A549 (cell line): Measurements from ENCODE around the gene PDE4D. TPM values are rescaled to one million over a fixed set of nuclear protein-coding genes. Genes with fewer than 3 reads are reported as not detected.
A peak's percentile ranks its signal among the peaks of the same experiment; 100 is the strongest.

ENCODE experiments used
- ATAC-seq, 2 experiments: fragments of 200-7000 bp in 1 of 2; fragments of >200 bp in 1 of 2; cut with Nextera tagmentation in 1 of 2; cut with Tn5 transposase in 1 of 2; 3 replicates each; pipeline versions ENCODE4 v1.8.0 to v1.9.1; 2018 to 2020; ENCODE audit warnings: mild to moderate bottlenecking in 1 of 2, moderate library complexity in 1 of 2
- CTCF ChIA-PET: fragments of 300-600 bp; sonication (Branson Sonifier 250); formaldehyde crosslinking; extraction: SDS; loops from one replicate; lab custom pipeline; 2021; ENCODE audit warnings: antibody characterized with exemption, inconsistent platforms; lab: Yijun Ruan, JAX
- POLR2A ChIA-PET: fragments of 350-600 bp; formaldehyde crosslinking; extraction: SDS; loops from one replicate; lab custom pipeline; 2021; ENCODE audit warnings: antibody characterized with exemption, inconsistent platforms; lab: Yijun Ruan, JAX
- DNase-seq, 2 experiments: peaks; one replicate each; pipeline versions ENCODE4 v3.0.0 to v3.0.0-alpha.2; 2011 to 2016; ENCODE audit warnings: low read depth in 1 of 2, low spot score in 1 of 2
- FAIRE-seq: peaks from 2 replicates; lab custom pipeline; 2011; peaks lifted over from hg19 to GRCh38; lab: Jason Lieb, UNC
- H3K27ac ChIP-seq, 2 experiments: fragments of >200 bp; sonication (Bioruptor Twin); formaldehyde crosslinking; 3 replicates each; pipeline ENCODE4 v1.5.1; 2016 to 2017
- H3K4me1 ChIP-seq: fragments of >200 bp; sonication (Bioruptor Twin); formaldehyde crosslinking; 3 replicates; pipeline ENCODE4 v1.6.1; 2016
- H3K4me2 ChIP-seq: fragments of >200 bp; sonication (Bioruptor Twin); formaldehyde crosslinking; 3 replicates; pipeline ENCODE4 v1.6.1; 2016
- H3K4me3 ChIP-seq: fragments of >200 bp; sonication (Bioruptor Twin); formaldehyde crosslinking; 3 replicates; pipeline ENCODE4 v1.5.1; 2016
- H3K9me3 ChIP-seq: fragments of >200 bp; sonication (Bioruptor Twin); formaldehyde crosslinking; 3 replicates; pipeline ENCODE4 v1.6.1; 2016
- BHLHE40 ChIP-seq: IDR thresholded peaks from 2 replicates; pipeline ENCODE4 v1.6.1; 2012; ENCODE audit warnings: low read depth, low read length, inconsistent platforms
- CBX2 ChIP-seq: fragments of 200-600 bp; sonication (generic); IDR thresholded peaks from 2 replicates; pipeline ENCODE4 v1.6.1; 2016; ENCODE audit warnings: low read depth, mild to moderate bottlenecking, borderline replicate concordance
- CBX8 ChIP-seq: fragments of 200-600 bp; sonication (generic); IDR thresholded peaks from 2 replicates; pipeline ENCODE4 v1.6.1; 2016
- CEBPB ChIP-seq, 2 experiments: fragments of >200 bp in 1 of 2; sonication (Bioruptor Twin) in 1 of 2; formaldehyde crosslinking in 1 of 2; IDR thresholded peaks; 2 replicates each; pipeline ENCODE4 v1.6.1; 2012 to 2016
- EHMT2 ChIP-seq: fragments of 200-600 bp; sonication (generic); IDR thresholded peaks from 2 replicates; pipeline ENCODE4 v1.6.1; 2016; ENCODE audit warnings: antibody characterized with exemption, low read depth, mild to moderate bottlenecking, moderate library complexity
- FOSL2 ChIP-seq, 2 experiments: fragments of 450-650 bp in 1 of 2; fragments of >200 bp in 1 of 2; sonication (Bioruptor Twin) in 1 of 2; formaldehyde crosslinking; IDR thresholded peaks; 2 replicates each; pipeline versions ENCODE4 v1.5.0 to v1.6.1; 2016 to 2020; ENCODE audit warnings: mild to moderate bottlenecking in 1 of 2, moderate library complexity in 1 of 2
- HEYL ChIP-seq: fragments of 250-450 bp; sonication (Bioruptor Pico); IDR thresholded peaks from 2 replicates; pipeline ENCODE4 v1.8.0; 2021; ENCODE audit warnings: mild to moderate bottlenecking, moderate library complexity
- KDM5A ChIP-seq: fragments of 200-600 bp; sonication (generic); IDR thresholded peaks from 2 replicates; pipeline ENCODE4 v1.6.1; 2016; ENCODE audit warnings: antibody characterized with exemption, mild to moderate bottlenecking
- MAFK ChIP-seq: fragments of 450-650 bp; IDR thresholded peaks from 2 replicates; pipeline ENCODE4 v1.6.1; 2014; ENCODE audit not compliant: partially characterized antibody
- NFE2L2 ChIP-seq: fragments of 150-350 bp; conservative IDR thresholded peaks from 2 replicates; pipeline ENCODE4 v1.6.1; 2014; ENCODE audit warnings: low read length
- NPAS2 ChIP-seq: fragments of 250-450 bp; sonication (Bioruptor Pico); IDR thresholded peaks from 2 replicates; pipeline ENCODE4 v1.8.0; 2022; ENCODE audit warnings: mild to moderate bottlenecking, moderate library complexity, borderline replicate concordance
- RAD21 ChIP-seq, 2 experiments: fragments of >200 bp in 1 of 2; sonication (Bioruptor Twin) in 1 of 2; formaldehyde crosslinking in 1 of 2; IDR thresholded peaks in 1 of 2; conservative IDR thresholded peaks in 1 of 2; 2 replicates in 1 of 2; 3 replicates in 1 of 2; pipeline ENCODE4 v1.6.1; 2012 to 2018; ENCODE audit warnings: inconsistent platforms in 1 of 2
- RARB ChIP-seq: fragments of 250-450 bp; sonication (Bioruptor Pico); IDR thresholded peaks from 2 replicates; pipeline ENCODE4 v1.8.0; 2021; ENCODE audit warnings: mild to moderate bottlenecking, moderate library complexity
- SREBF2 ChIP-seq: fragments of 450-650 bp; IDR thresholded peaks from 2 replicates; pipeline ENCODE4 v1.6.1; 2014; ENCODE audit warnings: mild to moderate bottlenecking, moderate library complexity
- TP53 ChIP-seq: fragments of 250-450 bp; sonication (Bioruptor Pico); IDR thresholded peaks from 2 replicates; pipeline ENCODE4 v1.5.0; 2021; ENCODE audit warnings: mild to moderate bottlenecking, moderate library complexity
- ZC3H11A ChIP-seq: fragments of 450-650 bp; IDR thresholded peaks from 2 replicates; pipeline ENCODE4 v1.6.1; 2014; ENCODE audit warnings: antibody characterized with exemption, mild to moderate bottlenecking
- ZNF302 ChIP-seq: fragments of 250-450 bp; sonication (Bioruptor Pico); IDR thresholded peaks from 2 replicates; pipeline ENCODE4 v1.9.0; 2021; ENCODE audit warnings: inconsistent platforms, mild to moderate bottlenecking, moderate library complexity
- WGBS: methylation state at CpG from one replicate; pipeline ENCODE4 v1.1.6; 2017; ENCODE audit errors: missing lambda C conversion rate; 5-methylcytosine and 5-hydroxymethylcytosine counted together
- polyA plus RNA-seq, 4 experiments: library from polyadenylated mRNA; depleted of rRNA in 3 of 4; stranded (reverse); fragments of >200 nt; fragmentation: RNase III in 1 of 4; extraction: RNeasy Plus Mini Kit Qiagen cat#74134 plus additional on column Dnase treatment in 1 of 4; gene quantifications; 2 replicates in 3 of 4; 3 replicates in 1 of 4; pipeline ENCODE4 v1.2.3, GENCODE V29; 2011 to 2017
- TF ChIP-seq, protein P1 (sequence below): fragments of 250-450 bp; sonication (Bioruptor Pico); IDR thresholded peaks from 2 replicates; pipeline ENCODE4 v1.5.0; 2020; ENCODE audit warnings: low read depth, mild to moderate bottlenecking, moderate library complexity
- TF ChIP-seq, protein P2 (sequence below): fragments of >200 bp; sonication (Bioruptor Twin); formaldehyde crosslinking; IDR thresholded peaks from 2 replicates; pipeline ENCODE4 v1.6.1; 2016
- TF ChIP-seq, protein P3 (sequence below): fragments of 450-650 bp; IDR thresholded peaks from 2 replicates; pipeline ENCODE4 v1.6.1; 2014; ENCODE audit warnings: antibody characterized with exemption
- TF ChIP-seq, protein P4 (sequence below): fragments of >200 bp; sonication (Bioruptor Twin); formaldehyde crosslinking; IDR thresholded peaks from 3 replicates; pipeline ENCODE4 v1.5.1; 2016

PDE4D gene
- polyA plus RNA-seq, 2 of the 4 experiments (the other 2 are of a cell fraction), result 74.0 to 213 TPM

DNA sequence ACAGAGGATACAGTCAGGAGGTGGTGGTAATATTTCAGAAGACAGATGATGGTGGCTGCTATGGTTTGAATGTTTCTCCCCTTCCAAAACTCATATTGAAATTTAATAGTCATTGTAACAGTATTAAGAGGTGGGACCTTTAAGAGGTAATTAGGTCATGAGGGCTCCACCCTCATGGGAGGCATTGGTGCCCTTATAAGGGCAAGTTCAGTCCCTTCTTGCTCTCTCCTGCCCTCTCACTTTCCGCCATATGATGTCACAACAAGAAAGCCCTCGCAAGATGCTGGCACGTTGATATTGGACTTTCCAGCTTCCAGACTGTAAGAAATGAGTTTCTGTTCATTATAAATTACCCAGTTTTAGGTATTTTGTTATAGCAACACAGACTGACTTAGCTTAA is 274.9 kb downstream of the PDE4D start:
- Histone ChIP-seq H3K4me2 (no peak overlapping the region), H3K4me1 (peaks cover 38% of the 10 kb centered on the region), H3K27ac (peak overlapping the region in 1 of 2 experiments; percentile 44; a peak in 1 of 6 replicates), H3K9me3 (no peaks in the 10 kb centered on the region), H3K4me3 (no peak overlapping the region)
- DNase-seq (peak in 1 of 2 experiments; percentile 54), FAIRE-seq (no peak), ATAC-seq (no peak; a peak in 1 of 6 replicates)
- POLR2A ChIA-PET, result no interaction called here
- CTCF ChIA-PET, result interaction anchor here (0.6 kb wide), 1 partner anchor 1685 kb away, joined by 3 read pairs; no protein-coding TSS in a partner anchor
- TF ChIP-seq, protein P1, sequence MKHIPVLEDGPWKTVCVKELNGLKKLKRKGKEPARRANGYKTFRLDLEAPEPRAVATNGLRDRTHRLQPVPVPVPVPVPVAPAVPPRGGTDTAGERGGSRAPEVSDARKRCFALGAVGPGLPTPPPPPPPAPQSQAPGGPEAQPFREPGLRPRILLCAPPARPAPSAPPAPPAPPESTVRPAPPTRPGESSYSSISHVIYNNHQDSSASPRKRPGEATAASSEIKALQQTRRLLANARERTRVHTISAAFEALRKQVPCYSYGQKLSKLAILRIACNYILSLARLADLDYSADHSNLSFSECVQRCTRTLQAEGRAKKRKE (CRISPR knock-in tag), result no peak
- no peak for TF ChIP-seq TP53
- no peak for TF ChIP-seq EHMT2
- 93% methylated on average over 3 of the region's 3 CpGs for WGBS

DNA sequence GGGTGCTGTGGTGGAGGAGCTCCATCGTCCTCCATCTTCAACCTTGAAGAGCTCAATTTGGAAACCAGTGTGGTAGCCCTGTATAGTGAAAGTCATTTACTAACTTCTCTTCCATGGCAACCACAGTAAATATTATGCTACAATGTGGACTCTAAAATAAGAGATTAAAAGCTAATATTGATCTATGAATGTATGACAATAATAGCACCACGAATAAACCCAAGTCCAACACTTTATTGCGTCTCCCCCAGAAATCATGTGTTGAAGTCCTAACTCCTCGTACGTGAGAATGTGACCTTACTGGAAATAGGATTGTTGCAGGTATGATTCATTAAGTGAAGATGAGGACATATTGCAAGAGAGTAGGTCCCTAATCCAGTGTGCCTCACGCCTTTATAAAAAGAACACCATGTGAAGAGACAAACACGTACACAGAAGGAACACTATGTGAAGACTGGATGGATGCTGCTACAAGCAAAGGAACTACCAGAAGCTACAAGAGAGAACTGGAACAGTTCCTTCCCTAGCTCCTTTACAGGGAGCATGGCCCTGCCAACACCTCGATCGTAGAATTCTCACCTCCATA is 276.2 kb downstream of the PDE4D start:
- FAIRE-seq (peak; percentile 54), ATAC-seq (no peak), DNase-seq (no peak)
- ChIA-PET POLR2A (no interaction called here), CTCF (interaction anchor here (0.5 to 0.9 kb wide), 2 partner anchors 110 to 409 kb away, joined by 3 read pairs; no protein-coding TSS in a partner anchor)
- Histone ChIP-seq H3K4me1 (peaks cover 24% of the 10 kb centered on the region), H3K4me2 (no peak overlapping the region; the same call in 2 of the 3 replicates), H3K9me3 (no peaks in the 10 kb centered on the region), H3K27ac (peak overlapping the region in 1 of 2 experiments; percentile 44; a peak in 1 of 6 replicates), H3K4me3 (no peak overlapping the region)
- WGBS, result 90% methylated on average over 9 of the region's 9 CpGs
- TF ChIP-seq, protein P2, sequence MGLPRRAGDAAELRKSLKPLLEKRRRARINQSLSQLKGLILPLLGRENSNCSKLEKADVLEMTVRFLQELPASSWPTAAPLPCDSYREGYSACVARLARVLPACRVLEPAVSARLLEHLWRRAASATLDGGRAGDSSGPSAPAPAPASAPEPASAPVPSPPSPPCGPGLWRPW, result no peak
- TF ChIP-seq BHLHE40 (no peak), ZC3H11A (no peak), NPAS2 (CRISPR knock-in tag) (no peak)

DNA sequence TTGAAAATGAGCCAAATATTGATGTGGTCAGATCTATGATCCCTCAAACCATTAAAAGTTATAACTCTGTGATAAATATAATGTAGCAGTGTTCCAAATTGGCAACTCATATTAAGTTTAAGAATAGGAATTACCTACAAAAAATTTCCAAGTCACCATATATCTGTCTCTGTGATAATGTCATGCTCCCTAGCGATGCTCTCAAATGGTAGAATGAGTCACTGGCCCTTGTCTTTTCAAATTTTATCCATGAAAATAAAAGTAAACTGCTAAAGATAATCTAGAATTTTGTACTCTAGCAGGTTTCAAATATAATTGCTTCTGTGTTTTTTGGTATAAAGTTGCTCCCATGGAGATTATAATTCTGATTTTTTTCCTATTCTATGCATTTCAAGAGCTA is 277.1 kb downstream of the PDE4D start:
- H3K4me1 ChIP-seq, result peaks cover 20% of the 10 kb centered on the region
- POLR2A ChIA-PET, result no interaction called here
- H3K27ac ChIP-seq, result no peak overlapping the region; a peak in 1 of 6 replicates
- FAIRE-seq, result no peak
- no peaks in the 10 kb centered on the region for H3K9me3 ChIP-seq
- no peak for DNase-seq
- ATAC-seq, result no peak
- no peak overlapping the region for H3K4me2 ChIP-seq
- TF ChIP-seq, protein P3, sequence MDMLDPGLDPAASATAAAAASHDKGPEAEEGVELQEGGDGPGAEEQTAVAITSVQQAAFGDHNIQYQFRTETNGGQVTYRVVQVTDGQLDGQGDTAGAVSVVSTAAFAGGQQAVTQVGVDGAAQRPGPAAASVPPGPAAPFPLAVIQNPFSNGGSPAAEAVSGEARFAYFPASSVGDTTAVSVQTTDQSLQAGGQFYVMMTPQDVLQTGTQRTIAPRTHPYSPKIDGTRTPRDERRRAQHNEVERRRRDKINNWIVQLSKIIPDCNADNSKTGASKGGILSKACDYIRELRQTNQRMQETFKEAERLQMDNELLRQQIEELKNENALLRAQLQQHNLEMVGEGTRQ, result no peak
- TF ChIP-seq CBX2 (no peak), ZC3H11A (no peak), KDM5A (no peak), FOSL2 (IDR thresholded peaks at IDR 0.05) (no peak), FOSL2 (CRISPR knock-in tag; IDR thresholded peaks at IDR 0.05) (no peak)
- 94% methylated on average over 1 of the region's 1 CpG for WGBS
- no peak overlapping the region for H3K4me3 ChIP-seq
- CTCF ChIA-PET, result interaction anchor here (0.5 kb wide), 1 partner anchor 408 kb away, joined by 3 read pairs; no protein-coding TSS in a partner anchor

DNA sequence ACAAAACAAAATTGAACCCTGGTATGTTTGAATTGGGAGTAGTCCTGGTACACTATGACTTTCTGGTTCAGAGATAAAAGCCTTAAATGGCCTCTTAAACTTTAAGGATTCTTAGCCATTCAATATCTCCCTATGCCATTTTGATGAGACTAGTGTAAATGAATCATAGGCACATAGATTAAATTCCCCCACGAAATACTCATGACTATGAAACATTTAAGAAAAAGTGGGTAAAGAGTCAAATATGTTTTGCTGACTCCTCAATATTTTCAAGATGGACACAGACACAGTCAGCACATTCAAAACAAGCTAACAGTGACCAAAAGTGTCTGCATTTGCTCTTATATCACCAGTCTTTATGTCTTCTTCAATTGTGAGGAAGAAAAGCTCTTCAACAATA is 278.3 kb downstream of the PDE4D start:
- FAIRE-seq, result no peak

More for the DNA sequence above, 278.3 kb downstream of the PDE4D start:
- Histone ChIP-seq H3K27ac (peak overlapping the region; percentile 34 to 59; a peak in 3 of 6 replicates), H3K9me3 (no peaks in the 10 kb centered on the region), H3K4me1 (peaks cover 20% of the 10 kb centered on the region), H3K4me2 (peak overlapping the region; percentile 28; the same call in 2 of the 3 replicates)
- WGBS, result 25% methylated on average over 1 of the region's 1 CpG
- POLR2A ChIA-PET, result no interaction called here
- peak in 1 of 2 experiments; percentile 40; a peak in 3 of 6 replicates for ATAC-seq
- DNase-seq, result no peak
- CTCF ChIA-PET, result interaction anchor here (0.7 to 1.0 kb wide), 2 partner anchors 25 to 45 kb away, joined by 3 read pairs; no protein-coding TSS in a partner anchor
- TF ChIP-seq NFE2L2 (no peak), MAFK (peak; percentile 99), ZNF302 (no peak), BHLHE40 (no peak), RAD21 (conservative IDR thresholded peaks at IDR 0.05 in 1 of 2, IDR thresholded peaks at IDR 0.05 in 1 of 2) (no peak), RARB (CRISPR knock-in tag) (no peak), FOSL2 (IDR thresholded peaks at IDR 0.05) (no peak; the same call in 1 of the 2 replicates), FOSL2 (CRISPR knock-in tag; IDR thresholded peaks at IDR 0.05) (0 out of 2 replicates have a peak, but pooled peaks have one; percentile 7), CEBPB (IDR thresholded peaks at IDR 0.05) (no peak), SREBF2 (no peak), HEYL (no peak), CBX8 (no peak)
- TF ChIP-seq, protein P4, sequence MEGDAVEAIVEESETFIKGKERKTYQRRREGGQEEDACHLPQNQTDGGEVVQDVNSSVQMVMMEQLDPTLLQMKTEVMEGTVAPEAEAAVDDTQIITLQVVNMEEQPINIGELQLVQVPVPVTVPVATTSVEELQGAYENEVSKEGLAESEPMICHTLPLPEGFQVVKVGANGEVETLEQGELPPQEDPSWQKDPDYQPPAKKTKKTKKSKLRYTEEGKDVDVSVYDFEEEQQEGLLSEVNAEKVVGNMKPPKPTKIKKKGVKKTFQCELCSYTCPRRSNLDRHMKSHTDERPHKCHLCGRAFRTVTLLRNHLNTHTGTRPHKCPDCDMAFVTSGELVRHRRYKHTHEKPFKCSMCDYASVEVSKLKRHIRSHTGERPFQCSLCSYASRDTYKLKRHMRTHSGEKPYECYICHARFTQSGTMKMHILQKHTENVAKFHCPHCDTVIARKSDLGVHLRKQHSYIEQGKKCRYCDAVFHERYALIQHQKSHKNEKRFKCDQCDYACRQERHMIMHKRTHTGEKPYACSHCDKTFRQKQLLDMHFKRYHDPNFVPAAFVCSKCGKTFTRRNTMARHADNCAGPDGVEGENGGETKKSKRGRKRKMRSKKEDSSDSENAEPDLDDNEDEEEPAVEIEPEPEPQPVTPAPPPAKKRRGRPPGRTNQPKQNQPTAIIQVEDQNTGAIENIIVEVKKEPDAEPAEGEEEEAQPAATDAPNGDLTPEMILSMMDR, result no peak
- TF ChIP-seq, protein P2, result no peak
- TF ChIP-seq, all 56 proteins: peak for 2
- no peak overlapping the region for H3K4me3 ChIP-seq
